ENCODE measurements around the gene LRRC41.

LRRC41 gene, protein sequence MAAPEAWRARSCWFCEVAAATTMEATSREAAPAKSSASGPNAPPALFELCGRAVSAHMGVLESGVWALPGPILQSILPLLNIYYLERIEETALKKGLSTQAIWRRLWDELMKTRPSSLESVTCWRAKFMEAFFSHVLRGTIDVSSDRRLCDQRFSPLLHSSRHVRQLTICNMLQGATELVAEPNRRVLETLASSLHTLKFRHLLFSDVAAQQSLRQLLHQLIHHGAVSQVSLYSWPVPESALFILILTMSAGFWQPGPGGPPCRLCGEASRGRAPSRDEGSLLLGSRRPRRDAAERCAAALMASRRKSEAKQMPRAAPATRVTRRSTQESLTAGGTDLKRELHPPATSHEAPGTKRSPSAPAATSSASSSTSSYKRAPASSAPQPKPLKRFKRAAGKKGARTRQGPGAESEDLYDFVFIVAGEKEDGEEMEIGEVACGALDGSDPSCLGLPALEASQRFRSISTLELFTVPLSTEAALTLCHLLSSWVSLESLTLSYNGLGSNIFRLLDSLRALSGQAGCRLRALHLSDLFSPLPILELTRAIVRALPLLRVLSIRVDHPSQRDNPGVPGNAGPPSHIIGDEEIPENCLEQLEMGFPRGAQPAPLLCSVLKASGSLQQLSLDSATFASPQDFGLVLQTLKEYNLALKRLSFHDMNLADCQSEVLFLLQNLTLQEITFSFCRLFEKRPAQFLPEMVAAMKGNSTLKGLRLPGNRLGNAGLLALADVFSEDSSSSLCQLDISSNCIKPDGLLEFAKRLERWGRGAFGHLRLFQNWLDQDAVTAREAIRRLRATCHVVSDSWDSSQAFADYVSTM

GRCh38 chr1:46303038-46303871 is at the start of gene LRRC41, which contains the start of gene UQCRH:
Gene LRRC41 (minus strand): TSS chr1:46303616. CDS start chr1:46303322, 294 bp downstream.
Gene UQCRH (plus strand): TSS chr1:46303698. CDS start chr1:46303767, 69 bp downstream.
- intact Hi-C loops (cut with DNase I; ENCODE audit: low total_unique reads) = loop anchor here (5.0 kb wide), 1 partner anchor 56 kb away; the partner anchor contains the start of gene RAD54L

DNA sequence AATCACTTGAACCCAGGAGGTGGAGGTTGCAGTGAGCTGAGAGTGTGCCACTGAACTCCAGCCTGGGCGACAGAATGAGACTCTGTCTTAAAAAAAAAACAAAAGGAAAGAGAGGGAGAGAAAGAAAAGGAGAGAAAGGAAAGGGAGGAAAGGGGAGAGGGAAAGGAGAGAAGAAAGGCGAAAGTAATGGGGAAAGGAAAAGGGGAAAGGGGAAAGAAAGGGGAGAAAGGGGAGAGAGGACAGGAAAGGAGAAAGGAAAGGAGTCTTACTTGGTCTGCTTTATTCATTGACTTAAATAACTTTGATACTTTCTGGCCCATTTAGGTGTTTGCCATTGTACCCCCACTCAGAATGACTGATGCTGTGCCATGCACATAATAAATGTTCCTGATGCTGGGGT is 48.9 kb upstream of the LRRC41 start:
- Histone ChIP-seq H3K27ac (no peak overlapping the region), H3K27me3 (no peaks in the 10 kb centered on the region), H3K9me3 (no peaks in the 10 kb centered on the region), H3K4me1 (no peaks in the 10 kb centered on the region), H3K36me3 (peaks cover 75 to 88% (median 82%) of the 10 kb centered on the region in 3 donors), H3K4me3 (no peak overlapping the region)
- intact Hi-C loops (cut with DNase I; ENCODE audit: low total_unique reads) = no loop called here
- no peak for DNase-seq
- TF ChIP-seq CTCF (IDR thresholded peaks at IDR 0.05) = no peak

More at GRCh38 chr1:46303038-46303871, at the start of gene LRRC41, which contains the start of gene UQCRH:
- no peaks in the 10 kb centered on the region for H3K9me3 ChIP-seq
- peak within 1 kb of the TSS; percentile 77 to 87 for H3K4me3 ChIP-seq
- H3K36me3 ChIP-seq = peaks cover 0 to 6% (median 0%) of the 10 kb centered on the region in 3 donors
- H3K27me3 ChIP-seq = no peaks in the 10 kb centered on the region
- TF ChIP-seq CTCF (IDR thresholded peaks at IDR 0.05) = no peak
- H3K4me1 ChIP-seq = peaks cover 0 to 67% (median 48%) of the 10 kb centered on the region in 4 donors
- peak within 1 kb of the TSS; percentile 95 to 97 for H3K27ac ChIP-seq
- peak; percentile 95 to 96 for DNase-seq

DNA sequence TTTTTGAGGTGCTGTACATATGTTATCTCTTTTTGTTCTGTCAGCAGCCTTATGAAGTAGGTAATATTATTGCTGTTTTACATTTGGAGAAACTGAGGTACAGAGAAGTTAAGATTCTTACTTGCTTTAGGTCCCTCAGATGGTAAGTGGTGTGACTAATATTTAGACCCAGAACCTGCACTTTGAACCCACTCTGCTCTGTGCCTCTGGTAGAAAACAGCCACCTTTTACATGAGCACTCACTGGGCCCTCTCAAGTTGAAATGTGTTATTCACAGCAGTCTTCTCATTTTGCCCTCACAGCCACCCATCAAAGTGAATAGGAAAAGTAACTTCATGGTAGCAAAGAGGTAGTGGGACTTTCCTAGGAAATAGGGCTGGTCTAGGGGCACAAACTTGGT is 41.9 kb upstream of the LRRC41 start:
- Histone ChIP-seq H3K4me1 (peaks cover 0 to 14% (median 13%) of the 10 kb centered on the region in 4 donors), H3K9me3 (no peaks in the 10 kb centered on the region), H3K27ac (no peak overlapping the region), H3K36me3 (peaks cover 37 to 79% (median 55%) of the 10 kb centered on the region in 3 donors), H3K4me3 (no peak overlapping the region), H3K27me3 (no peaks in the 10 kb centered on the region)
- DNase-seq = no peak
- no peak for TF ChIP-seq CTCF (IDR thresholded peaks at IDR 0.05)
- intact Hi-C loops (cut with DNase I; ENCODE audit: low total_unique reads) = loop anchor here (10.0 kb wide), 1 partner anchor 100 kb away; the partner anchor contains the start of gene RAD54L

DNA sequence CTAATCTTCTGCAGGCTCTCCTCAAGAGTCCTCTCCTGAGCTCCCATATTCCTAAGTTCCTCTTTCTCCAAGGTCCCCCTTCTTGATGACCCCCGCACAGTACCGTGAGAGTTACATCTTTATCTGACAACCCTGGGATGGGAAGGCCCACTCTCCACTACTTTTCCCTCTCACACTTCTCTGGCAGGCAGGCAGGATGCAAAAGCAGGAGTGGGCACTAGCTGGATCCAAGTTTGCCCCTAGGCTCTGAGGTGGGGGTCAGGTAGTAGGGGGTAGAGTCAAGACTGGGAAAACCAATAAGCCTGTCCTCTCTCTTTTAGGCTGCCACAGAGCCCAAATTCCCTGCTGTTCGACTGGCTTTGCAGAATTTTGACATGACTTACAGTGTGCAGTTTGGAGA is 41.1 kb upstream of the LRRC41 start:
- intact Hi-C loops (cut with DNase I; ENCODE audit: low total_unique reads) = loop anchor here (10.0 kb wide), 1 partner anchor 100 kb away; the partner anchor contains the start of gene RAD54L
- Histone ChIP-seq H3K4me3 (no peak overlapping the region), H3K27ac (peak overlapping the region in 1 of 2 donors; percentile 88), H3K9me3 (no peaks in the 10 kb centered on the region), H3K4me1 (peaks cover 0 to 20% (median 17%) of the 10 kb centered on the region in 4 donors), H3K27me3 (no peaks in the 10 kb centered on the region), H3K36me3 (peaks cover 30 to 71% (median 48%) of the 10 kb centered on the region in 3 donors)
- DNase-seq = no peak
- no peak for TF ChIP-seq CTCF (IDR thresholded peaks at IDR 0.05)

Data from tibial artery (tissue), 4 donors.